DMS114 treated with DMSO at 0.1 percent for 48 hours (cell line): ENCODE data around the gene CNNM3.

Experiments used
- DNase-seq: peaks from one replicate; lab custom pipeline; 2025; ENCODE audit not compliant: unreplicated experiment; lab: John Stamatoyannopoulos, UW

The CNNM3 gene

DNA sequence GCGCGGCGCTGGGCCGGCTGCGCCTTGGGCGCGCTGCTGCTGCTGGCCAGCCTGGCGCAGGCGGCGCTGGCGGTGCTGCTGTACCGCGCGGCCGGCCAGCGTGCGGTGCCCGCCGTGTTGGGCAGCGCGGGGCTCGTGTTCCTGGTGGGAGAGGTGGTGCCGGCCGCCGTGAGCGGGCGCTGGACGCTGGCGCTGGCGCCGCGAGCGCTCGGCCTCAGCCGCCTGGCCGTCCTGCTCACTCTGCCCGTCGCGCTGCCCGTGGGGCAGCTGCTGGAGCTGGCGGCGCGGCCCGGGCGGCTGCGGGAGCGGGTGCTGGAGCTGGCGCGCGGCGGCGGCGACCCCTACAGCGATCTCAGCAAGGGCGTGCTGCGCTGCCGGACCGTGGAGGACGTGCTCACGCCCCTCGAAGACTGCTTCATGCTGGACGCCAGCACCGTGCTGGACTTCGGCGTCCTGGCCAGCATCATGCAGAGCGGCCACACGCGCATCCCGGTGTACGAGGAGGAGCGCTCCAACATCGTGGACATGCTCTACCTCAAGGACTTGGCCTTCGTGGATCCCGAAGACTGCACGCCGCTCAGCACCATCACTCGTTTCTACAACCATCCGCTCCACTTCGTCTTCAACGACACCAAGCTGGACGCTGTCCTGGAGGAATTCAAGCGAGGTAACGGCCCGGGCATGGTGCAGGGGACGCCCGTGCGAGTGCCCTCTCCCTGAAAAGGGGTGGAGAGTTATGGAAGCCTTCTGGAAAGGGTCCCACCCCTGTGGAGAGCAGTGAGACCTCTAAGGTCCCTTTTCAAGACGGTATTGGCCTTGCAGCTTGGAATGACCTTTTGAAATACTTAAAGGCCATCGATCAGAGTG lies 1.0 kb downstream of the CNNM3 start:
- no peak for DNase-seq

DNA sequence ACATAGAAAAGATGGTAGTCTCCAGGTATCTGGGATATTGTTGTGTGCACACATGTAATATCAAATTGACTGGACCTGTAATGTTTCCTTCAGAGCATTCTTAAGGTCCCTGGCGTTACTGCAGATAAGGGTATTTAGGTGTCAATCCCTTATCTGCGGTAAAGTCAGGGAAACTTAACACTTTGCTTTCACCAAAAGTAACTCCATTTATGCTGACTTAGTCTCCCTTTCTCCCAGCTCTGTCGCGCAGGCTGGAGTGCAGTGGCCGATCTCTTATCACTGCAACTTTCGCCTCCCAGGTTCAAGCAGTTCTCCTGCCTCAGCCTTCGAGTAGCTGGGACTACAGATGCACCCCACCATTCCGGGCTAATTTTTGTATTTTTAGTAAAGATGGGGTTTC lies 1.8 kb downstream of the CNNM3 start:
- DNase-seq, result no peak

DNA sequence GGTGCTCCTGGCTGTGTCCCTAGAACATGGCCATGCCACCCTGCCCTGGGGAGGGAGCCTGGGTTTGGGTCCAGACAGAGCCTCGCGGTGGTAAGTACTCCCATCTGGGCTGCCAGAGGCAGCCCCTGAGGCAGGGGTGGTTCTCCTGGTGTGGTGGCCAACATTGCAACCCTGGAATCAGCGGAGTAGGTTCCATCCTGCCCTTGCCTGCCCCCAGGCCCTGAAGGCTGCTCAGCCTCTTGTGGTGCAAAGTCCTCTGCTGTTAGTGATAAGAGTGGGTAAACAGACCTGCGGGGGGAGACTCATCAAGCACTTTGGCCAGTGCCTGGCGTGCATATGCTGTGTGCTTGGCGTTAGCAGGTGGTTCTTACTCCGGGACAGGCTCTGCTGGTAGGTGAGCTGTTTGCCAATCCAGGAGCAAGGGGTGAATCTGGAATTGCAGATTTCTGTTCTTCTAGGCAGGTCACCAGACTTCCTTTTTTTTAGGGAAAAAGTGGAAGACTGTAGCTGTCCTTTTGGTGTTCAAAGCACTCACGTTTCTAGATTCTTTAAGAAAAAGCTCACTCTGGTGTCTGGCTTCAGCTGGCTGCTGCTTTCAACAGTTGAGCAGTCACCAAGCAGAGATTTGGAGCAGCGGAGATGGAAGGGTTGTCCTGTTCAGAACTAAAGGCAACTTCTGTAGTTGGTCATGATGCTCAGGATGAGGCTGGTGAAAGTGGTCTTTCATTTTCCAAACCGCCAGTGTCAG lies 3.2 kb downstream of the CNNM3 start:
- DNase-seq, result no peak

GRCh38 chr2:96819876-96820511 lies 3.9 kb downstream of the CNNM3 start:
- DNase-seq, result no peak

DNA sequence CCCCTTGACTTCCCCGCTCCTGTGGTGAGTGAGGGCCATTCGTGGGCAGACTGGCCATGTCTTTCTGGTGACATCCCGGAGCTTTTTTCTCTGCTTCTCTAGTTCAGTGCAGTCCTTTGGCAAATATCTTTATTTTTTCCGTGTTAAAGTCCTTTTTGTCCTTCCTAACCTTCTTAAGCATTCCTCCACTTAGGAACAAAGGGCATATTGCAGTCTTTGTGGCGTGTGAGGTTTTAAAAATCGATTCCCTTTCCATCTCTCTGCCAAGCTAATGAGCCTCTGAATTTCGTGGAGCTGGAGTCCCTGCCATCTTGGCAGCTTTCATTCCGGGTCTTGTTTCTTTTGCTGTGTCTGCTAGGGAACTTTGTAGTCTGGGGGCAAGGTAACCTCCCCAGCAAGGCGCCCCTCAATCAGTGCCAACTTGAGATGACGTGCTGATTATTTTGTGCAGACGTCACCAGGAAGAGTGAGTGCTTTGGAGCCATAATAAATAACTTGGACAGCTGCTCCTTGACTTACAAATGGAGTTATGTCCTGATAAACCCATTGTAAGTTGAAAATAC lies 5.1 kb downstream of the CNNM3 start:
- DNase-seq, result no peak

- no peak for DNase-seq
Measured at GRCh38 chr2:96822786-96823185, 6.7 kb downstream of the CNNM3 start.

DNA sequence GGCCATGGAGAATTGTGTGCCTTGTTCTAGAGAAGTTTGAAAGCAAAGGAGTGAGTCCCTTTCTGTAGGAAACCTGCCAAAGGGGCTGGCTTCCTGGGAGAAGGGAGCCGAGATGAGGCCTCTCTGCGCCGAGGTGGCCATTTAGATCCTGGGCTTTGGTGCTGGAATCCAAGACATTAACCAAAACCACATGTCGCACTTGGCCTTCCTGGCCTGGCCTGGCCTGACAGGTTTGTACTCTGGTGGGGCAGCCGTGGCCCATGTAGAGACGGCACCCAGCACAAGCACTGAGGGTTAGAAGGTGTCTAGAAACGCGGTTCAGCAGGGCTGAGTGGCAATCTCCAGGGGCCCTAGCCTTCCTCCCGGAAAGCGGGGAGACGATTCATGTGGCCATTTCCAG lies 7.1 kb downstream of the CNNM3 start:
- DNase-seq, result no peak

DNA sequence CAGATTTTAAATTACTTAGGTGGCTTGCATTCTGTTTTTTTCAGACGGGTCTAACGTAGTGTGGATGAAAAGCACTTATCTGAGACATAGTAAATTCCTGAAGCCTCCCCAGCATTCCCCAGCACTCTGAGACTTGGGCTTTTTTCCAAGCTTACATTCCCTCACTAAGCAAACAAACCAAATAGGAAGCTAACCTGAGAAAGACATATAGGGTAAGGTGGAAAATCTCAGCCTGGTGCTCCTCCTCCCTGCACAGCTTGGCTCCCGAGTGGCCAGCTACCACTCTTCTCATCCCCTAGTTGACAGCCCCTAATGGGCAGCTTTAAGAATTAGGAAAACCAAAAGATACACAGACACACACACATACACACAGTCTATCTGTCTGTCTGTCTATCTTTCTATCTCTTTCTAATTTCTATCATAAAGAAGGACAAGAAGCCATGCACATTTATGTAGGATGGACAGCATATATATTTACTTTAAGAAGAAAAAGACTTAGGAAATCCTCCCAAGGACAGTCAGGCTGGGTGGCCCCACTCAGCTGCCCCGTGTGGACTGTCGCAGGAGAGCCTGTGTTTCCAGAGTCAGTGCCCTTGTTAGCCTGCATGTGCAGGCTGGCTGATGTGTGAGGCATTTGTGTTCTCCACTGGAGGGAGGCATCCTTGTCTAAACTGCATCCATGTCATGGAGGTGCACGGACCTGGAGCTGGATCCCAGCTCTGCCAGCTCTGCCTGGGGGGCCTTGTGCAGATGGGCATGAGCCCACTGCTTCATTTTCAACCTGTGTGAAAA lies 8.2 kb downstream of the CNNM3 start:
- no peak for DNase-seq

- DNase-seq, result no peak
Measured at GRCh38 chr2:96825057-96825456, 9.0 kb downstream of the CNNM3 start.

GRCh38 chr2:96826546-96827278 lies 10.6 kb downstream of the CNNM3 start:
- no peak for DNase-seq

- no peak for DNase-seq
Measured at GRCh38 chr2:96828436-96828835, 12.4 kb downstream of the CNNM3 start.

GRCh38 chr2:96828874-96829273 lies 12.8 kb downstream of the CNNM3 start:
- DNase-seq, result no peak

GRCh38 chr2:96830044-96830562 lies 14.0 kb downstream of the CNNM3 start:
- no peak for DNase-seq

- DNase-seq, result no peak
Measured at GRCh38 chr2:96831679-96832078, 15.6 kb downstream of the CNNM3 start.

GRCh38 chr2:96832408-96832753 lies 16.3 kb downstream of the CNNM3 start:
- DNase-seq, result no peak

DNA sequence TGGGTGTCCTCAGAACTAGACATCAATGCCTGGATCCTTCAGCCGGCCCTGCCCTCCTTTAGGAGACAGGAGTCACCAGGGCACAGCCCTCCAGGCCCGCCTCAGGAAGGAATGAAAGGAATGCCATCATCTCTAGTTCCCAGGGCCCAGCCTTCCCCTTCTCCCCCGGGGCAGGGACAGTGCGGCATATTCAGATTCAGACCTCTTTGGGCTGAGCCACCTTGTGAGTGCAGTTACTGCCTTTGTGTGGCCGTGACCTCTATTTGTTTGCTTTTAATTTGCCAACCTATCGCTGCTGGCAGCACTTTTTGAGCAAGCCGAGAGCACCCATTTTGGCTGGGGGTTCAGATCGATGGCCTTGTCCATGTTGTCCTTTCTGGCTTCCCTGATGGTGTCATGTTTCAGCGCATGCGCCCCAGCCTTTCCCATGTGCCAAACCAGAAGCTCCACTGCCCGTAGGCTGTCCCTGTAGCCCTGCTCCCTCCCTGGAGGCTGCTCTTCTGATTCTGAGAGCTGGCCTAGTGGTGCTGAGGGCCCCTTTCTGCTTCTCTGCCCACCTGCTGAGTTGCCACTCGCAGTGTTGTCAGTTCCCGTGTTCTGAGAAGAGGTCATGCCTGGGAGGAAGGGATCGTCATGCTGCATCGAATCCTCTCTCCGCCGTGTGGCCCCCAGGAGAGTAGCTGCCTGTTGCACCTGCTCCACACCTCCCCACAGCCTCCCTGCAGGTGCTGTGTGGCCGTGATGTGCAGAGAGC lies 16.9 kb downstream of the CNNM3 start:
- no peak for DNase-seq

DNA sequence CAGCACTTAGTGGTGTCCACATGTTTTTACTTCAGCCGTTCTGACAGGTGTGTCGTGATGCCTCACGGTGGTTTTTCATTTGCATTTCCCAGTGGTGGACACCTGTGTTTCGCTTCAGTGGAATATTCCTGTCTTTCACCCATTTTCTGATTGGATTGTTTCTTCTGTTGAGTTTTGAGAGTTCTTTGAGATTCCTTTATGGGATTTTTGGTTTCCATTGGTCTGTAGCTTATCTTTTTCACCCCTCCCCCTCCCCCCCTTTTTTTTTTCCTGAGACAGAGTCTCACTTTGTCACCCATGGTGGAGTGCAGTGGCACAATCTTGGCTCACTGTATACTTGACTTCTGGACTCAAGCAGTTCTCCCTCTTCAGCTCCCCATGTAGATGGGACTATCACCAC lies 19.8 kb downstream of the CNNM3 start:
- DNase-seq, result no peak

DNA sequence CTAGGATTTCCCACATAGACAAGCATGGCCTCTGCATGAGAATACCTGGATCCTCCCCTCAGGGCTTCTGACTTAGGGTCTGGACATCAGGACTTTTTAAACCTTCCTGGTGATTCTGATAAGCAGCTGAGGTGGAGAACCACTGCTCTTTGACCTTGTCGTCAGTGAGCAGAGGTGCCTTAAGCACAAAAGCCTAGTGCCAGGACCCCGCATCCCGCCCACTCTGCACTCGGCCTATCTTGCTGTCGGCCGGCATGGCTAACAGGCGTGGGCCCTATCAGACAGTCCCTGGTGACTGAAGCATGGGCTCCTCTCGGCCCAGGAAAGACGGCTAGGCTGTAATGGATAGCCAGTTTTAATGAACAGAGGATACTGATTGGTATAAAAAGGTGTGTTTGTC lies 21.5 kb downstream of the CNNM3 start:
- no peak for DNase-seq
